OCI-LY1 (cell line): ENCODE results near the gene EXOC6B.

ENCODE experiments used
- EZH2 ChIP-seq: fragments of 200-600 bp; sonication (generic), shearing (Covaris generic); IDR thresholded peaks from 2 replicates; pipeline ENCODE4 v1.8.0; 2017; ENCODE audit warnings: borderline replicate concordance, mixed run types, mild to moderate bottlenecking, antibody characterized with exemption, low read length, moderate library complexity, mixed read lengths
- TF ChIP-seq, protein P1 (sequence below): fragments of 200-600 bp; sonication (generic), shearing (Covaris generic); IDR thresholded peaks from 2 replicates; pipeline ENCODE4 v1.5.1; 2017; ENCODE audit warnings: mild to moderate bottlenecking, antibody characterized with exemption, low read length, moderate library complexity, mixed read lengths

DNA sequence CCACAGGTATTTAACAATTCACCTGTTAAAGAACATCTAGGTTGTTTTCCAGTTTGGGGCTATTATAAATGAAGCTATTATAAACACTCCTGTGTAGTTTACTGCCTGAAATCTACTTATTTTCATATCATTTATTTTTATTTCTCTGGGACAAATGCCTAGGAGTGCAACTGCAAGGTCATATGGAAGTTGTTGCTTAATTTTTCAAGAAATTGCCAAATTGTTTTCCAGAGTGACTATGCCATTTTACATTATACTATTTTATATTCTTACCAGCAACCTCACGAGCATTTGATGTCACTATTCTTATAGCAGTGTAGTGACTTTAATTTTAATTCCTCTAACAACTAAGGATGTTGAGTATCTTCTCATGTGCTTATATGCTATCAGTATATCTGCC lies 298.4 kb downstream of the EXOC6B start:
- TF ChIP-seq, protein P1, sequence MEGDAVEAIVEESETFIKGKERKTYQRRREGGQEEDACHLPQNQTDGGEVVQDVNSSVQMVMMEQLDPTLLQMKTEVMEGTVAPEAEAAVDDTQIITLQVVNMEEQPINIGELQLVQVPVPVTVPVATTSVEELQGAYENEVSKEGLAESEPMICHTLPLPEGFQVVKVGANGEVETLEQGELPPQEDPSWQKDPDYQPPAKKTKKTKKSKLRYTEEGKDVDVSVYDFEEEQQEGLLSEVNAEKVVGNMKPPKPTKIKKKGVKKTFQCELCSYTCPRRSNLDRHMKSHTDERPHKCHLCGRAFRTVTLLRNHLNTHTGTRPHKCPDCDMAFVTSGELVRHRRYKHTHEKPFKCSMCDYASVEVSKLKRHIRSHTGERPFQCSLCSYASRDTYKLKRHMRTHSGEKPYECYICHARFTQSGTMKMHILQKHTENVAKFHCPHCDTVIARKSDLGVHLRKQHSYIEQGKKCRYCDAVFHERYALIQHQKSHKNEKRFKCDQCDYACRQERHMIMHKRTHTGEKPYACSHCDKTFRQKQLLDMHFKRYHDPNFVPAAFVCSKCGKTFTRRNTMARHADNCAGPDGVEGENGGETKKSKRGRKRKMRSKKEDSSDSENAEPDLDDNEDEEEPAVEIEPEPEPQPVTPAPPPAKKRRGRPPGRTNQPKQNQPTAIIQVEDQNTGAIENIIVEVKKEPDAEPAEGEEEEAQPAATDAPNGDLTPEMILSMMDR = no peak
- TF ChIP-seq EZH2 = no peak
